Measurements from ENCODE around the gene SVBP.

SVBP gene

DNA sequence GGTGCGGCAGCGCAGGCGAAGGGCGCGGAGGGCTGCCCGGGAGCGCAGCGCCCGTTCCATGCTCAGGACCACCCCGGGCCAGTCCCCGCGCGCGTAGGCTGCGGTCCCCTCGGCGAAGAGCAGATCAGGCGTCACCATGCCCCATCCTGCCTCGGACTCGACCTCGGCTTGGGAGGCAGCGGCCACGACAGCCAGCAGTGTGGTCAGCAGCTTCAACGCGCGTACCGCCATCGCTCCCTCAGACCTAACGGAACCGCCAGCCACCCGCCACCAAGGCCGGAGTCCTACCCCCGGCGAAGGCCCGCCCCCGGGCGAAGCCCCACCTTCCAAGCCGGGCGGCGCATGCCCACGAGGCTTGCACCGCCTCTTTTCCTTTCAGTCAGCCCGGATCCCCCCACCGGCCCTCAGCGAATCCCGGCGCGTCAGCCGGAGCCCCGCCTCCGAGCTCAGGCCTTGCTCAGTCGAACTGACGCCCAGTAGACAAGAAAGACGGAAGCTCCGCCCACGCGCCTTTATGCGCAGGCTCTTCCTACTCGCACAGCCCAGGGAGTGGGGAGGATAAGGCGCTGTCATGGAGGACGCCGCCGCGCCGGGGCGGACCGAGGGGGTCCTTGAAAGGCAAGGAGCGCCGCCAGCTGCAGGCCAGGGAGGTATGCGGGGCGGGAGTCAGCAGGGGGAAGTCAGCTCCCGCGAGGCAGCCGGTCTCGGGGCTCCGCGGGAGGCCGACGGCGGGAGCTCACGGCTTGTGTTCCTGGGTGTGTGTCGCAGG lies 50.3 kb downstream of the SVBP start, which contains the start of the genes C1orf50 and P3H1 (continued):
- TF ChIP-seq, protein P1, sequence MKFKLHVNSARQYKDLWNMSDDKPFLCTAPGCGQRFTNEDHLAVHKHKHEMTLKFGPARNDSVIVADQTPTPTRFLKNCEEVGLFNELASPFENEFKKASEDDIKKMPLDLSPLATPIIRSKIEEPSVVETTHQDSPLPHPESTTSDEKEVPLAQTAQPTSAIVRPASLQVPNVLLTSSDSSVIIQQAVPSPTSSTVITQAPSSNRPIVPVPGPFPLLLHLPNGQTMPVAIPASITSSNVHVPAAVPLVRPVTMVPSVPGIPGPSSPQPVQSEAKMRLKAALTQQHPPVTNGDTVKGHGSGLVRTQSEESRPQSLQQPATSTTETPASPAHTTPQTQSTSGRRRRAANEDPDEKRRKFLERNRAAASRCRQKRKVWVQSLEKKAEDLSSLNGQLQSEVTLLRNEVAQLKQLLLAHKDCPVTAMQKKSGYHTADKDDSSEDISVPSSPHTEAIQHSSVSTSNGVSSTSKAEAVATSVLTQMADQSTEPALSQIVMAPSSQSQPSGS (tag by site-specific recombination; IDR thresholded peaks at IDR 0.05; ENCODE audit: low read depth), result no peak
- TF ChIP-seq ZFP37 (tag by site-specific recombination; IDR thresholded peaks at IDR 0.05), result no peak
- no peak for TF ChIP-seq ZNF138 (tag by site-specific recombination; IDR thresholded peaks at IDR 0.05; ENCODE audit: borderline replicate concordance)
- peak; percentile 94 for TF ChIP-seq SP3 (tag by site-specific recombination; IDR thresholded peaks at IDR 0.05)
- TF ChIP-seq ZNF114 (tag by site-specific recombination; IDR thresholded peaks at IDR 0.05), result no peak
- no peak for TF ChIP-seq TSHZ1 (tag by site-specific recombination; IDR thresholded peaks at IDR 0.05; ENCODE audit: borderline replicate concordance)
- peak; percentile 80 for TF ChIP-seq YY1 (tag by site-specific recombination; IDR thresholded peaks at IDR 0.05)
- TF ChIP-seq ZNF248 (tag by site-specific recombination; IDR thresholded peaks at IDR 0.05), result no peak
- TF ChIP-seq ZNF654 (tag by site-specific recombination; IDR thresholded peaks at IDR 0.05; ENCODE audit: low read depth), result no peak
- TF ChIP-seq ZNF473 (tag by site-specific recombination; IDR thresholded peaks at IDR 0.05), result no peak
- TF ChIP-seq ZNF18 (tag by site-specific recombination; IDR thresholded peaks at IDR 0.05), result no peak
- peak; percentile 98 for TF ChIP-seq GLIS1 (tag by site-specific recombination; IDR thresholded peaks at IDR 0.05)
- no peak for TF ChIP-seq ZNF514 (tag by site-specific recombination; IDR thresholded peaks at IDR 0.05)
- TF ChIP-seq ZNF221 (tag by site-specific recombination; IDR thresholded peaks at IDR 0.05; ENCODE audit: borderline replicate concordance), result no peak
- no peak for TF ChIP-seq ZNF398 (tag by site-specific recombination; IDR thresholded peaks at IDR 0.05)
- TF ChIP-seq ZFP41 (tag by site-specific recombination; IDR thresholded peaks at IDR 0.05; ENCODE audit: borderline replicate concordance), result no peak
- TF ChIP-seq ZNF19 (tag by site-specific recombination; IDR thresholded peaks at IDR 0.05; ENCODE audit: low read depth), result no peak
- TF ChIP-seq ZXDB (tag by site-specific recombination; IDR thresholded peaks at IDR 0.05), result peak; percentile 66
- TF ChIP-seq ZBTB11 (tag by site-specific recombination; conservative IDR thresholded peaks at IDR 0.05; ENCODE audit: low read depth), result no peak
- no peak for TF ChIP-seq ZNF658 (tag by site-specific recombination; IDR thresholded peaks at IDR 0.05)
- TF ChIP-seq KLF16 (tag by site-specific recombination; IDR thresholded peaks at IDR 0.05), result peak; percentile 91
- TF ChIP-seq ZNF585B (tag by site-specific recombination; IDR thresholded peaks at IDR 0.05), result no peak
- peak; percentile 99 for TF ChIP-seq SP2 (tag by site-specific recombination; IDR thresholded peaks at IDR 0.05)
- no peak for TF ChIP-seq ZNF776 (tag by site-specific recombination; IDR thresholded peaks at IDR 0.05; ENCODE audit: borderline replicate concordance)
- no peak for TF ChIP-seq ZNF521 (tag by site-specific recombination; IDR thresholded peaks at IDR 0.05)
- TF ChIP-seq ZNF664 (tag by site-specific recombination; IDR thresholded peaks at IDR 0.05), result no peak
- TF ChIP-seq ZNF660 (tag by site-specific recombination; IDR thresholded peaks at IDR 0.05), result peak; percentile 60
- peak; percentile 99 for TF ChIP-seq ZBTB48 (tag by site-specific recombination; IDR thresholded peaks at IDR 0.05)
- no peak for TF ChIP-seq MZF1 (tag by site-specific recombination; IDR thresholded peaks at IDR 0.05; ENCODE audit: borderline replicate concordance)
